ENCODE results near the gene PSMG3. TPM values are rescaled to one million over a fixed set of nuclear protein-coding genes. Genes with fewer than 3 reads are reported as not detected.
A peak's percentile ranks its signal among the peaks of the same experiment; 100 is the strongest.

Gene PSMG3
- total RNA-seq, 2 experiments from 2014 or later: 13.3 to 13.8 TPM

DNA sequence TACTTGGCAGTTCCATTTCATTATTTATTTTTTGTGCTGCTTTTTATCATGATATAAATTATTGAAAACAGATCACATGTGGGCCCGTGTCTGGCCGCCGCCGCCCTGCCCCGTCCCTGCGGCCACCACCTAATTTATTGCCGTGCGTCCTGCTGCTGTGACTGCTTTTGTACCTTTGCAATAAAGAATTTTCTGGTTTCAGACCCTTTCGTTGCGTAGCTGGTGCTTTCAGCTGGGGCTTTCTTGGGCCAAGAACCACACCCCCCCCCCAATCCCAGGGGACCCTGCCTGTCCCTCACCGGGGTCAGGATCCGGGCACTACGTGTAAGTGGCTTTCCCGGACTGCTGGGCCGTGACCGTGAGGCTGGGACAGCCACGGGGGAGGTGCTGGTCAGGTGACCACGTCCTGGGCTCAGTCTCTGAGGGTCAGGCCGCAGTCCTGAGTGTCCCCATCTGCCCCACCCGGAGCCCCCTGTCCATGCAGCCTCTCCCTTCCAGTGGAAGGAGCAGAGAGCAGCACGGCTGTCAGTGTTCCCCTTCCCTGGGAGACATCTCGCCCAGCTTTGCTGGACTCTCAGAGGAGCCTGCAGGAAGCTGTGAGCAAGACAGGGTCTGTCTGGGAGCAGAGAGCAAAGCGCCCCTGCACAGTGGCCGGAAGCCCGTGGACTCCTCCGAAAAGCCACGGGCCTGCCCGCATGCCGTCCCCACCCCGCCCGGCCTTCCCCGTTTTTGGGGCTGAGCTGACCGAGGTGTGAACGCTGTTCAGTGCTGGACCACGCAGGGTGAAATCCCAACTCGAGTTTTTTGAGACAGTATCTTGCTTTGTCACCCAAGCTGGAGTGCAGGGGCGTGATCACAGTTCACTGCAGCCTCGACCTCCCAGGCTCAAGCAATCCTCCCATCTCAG is 26.7 kb downstream of the PSMG3 start:
- no peaks in the 10 kb centered on the region for H3K4me1 Mint-ChIP-seq (ENCODE audit: low read depth)
- DNase-seq (no peak), ATAC-seq (ENCODE audit: poor library complexity) (no peak)
- H3K27ac ChIP-seq (ENCODE audit: low read depth in 1 of 2, low read length in 2 of 2): no peak overlapping the region
- H3K36me3 Mint-ChIP-seq (ENCODE audit: low read depth): peaks cover 25% of the 10 kb centered on the region
- no peaks in the 10 kb centered on the region for H3K9me3 Mint-ChIP-seq
- intact Hi-C loops (cut with DNase I, micrococcal nuclease): no loop called here
- no peak overlapping the region for H3K4me3 ChIP-seq (ENCODE audit: low read length)
- H3K4me3 Mint-ChIP-seq: peak overlapping the region; percentile 20
- TF ChIP-seq CTCF (IDR thresholded peaks at IDR 0.05): no peak
- no peaks in the 10 kb centered on the region for H3K4me1 ChIP-seq (ENCODE audit: insufficient read depth, low read length)
- H3K36me3 ChIP-seq (ENCODE audit: insufficient read depth, low read length): peaks cover 43% of the 10 kb centered on the region
- H3K27ac Mint-ChIP-seq: no peak overlapping the region
- ChIA-PET CTCF (interaction anchor here (1.1 kb wide), 1 partner anchor 13 kb away, joined by 5 read pairs; the partner anchor contains the start of gene TMEM184A), POLR2A (interaction anchor here (0.6 to 0.9 kb wide), 2 partner anchors 11 to 811 kb away, joined by 3 to 4 read pairs; no protein-coding TSS in a partner anchor)
- no peaks in the 10 kb centered on the region for H3K27me3 ChIP-seq (ENCODE audit: control insufficient read depth in 1 of 2, insufficient read depth in 2 of 2, low read length in 2 of 2)
- H3K27me3 Mint-ChIP-seq: no peaks in the 10 kb centered on the region
- no peaks in the 10 kb centered on the region for H3K9me3 ChIP-seq (ENCODE audit: control insufficient read depth in 1 of 2, insufficient read depth in 1 of 2, low read length in 2 of 2)

GRCh38 chr7:1542329-1542728 is 27.5 kb downstream of the PSMG3 start:
- Mint-ChIP-seq H3K27ac (peak overlapping the region; percentile 27), H3K4me1 (ENCODE audit: low read depth) (no peaks in the 10 kb centered on the region), H3K27me3 (no peaks in the 10 kb centered on the region), H3K4me3 (no peak overlapping the region), H3K36me3 (ENCODE audit: low read depth) (peaks cover 29% of the 10 kb centered on the region), H3K9me3 (no peaks in the 10 kb centered on the region)
- DNase-seq (no peak), ATAC-seq (ENCODE audit: poor library complexity) (no peak)
- H3K9me3 ChIP-seq (ENCODE audit: control insufficient read depth in 1 of 2, insufficient read depth in 1 of 2, low read length in 2 of 2): no peaks in the 10 kb centered on the region
- H3K4me3 ChIP-seq (ENCODE audit: low read length): no peak overlapping the region
- no peaks in the 10 kb centered on the region for H3K27me3 ChIP-seq (ENCODE audit: control insufficient read depth in 1 of 2, insufficient read depth in 2 of 2, low read length in 2 of 2)
- H3K27ac ChIP-seq (ENCODE audit: low read depth in 1 of 2, low read length in 2 of 2): no peak overlapping the region
- H3K36me3 ChIP-seq (ENCODE audit: insufficient read depth, low read length): peaks cover 47% of the 10 kb centered on the region
- TF ChIP-seq CTCF (IDR thresholded peaks at IDR 0.05): no peak
- peaks cover under 1% of the 10 kb centered on the region for H3K4me1 ChIP-seq (ENCODE audit: insufficient read depth, low read length)
- intact Hi-C loops (cut with DNase I, micrococcal nuclease): no loop called here
- CTCF ChIA-PET: no interaction called here
- POLR2A ChIA-PET: no interaction called here

DNA sequence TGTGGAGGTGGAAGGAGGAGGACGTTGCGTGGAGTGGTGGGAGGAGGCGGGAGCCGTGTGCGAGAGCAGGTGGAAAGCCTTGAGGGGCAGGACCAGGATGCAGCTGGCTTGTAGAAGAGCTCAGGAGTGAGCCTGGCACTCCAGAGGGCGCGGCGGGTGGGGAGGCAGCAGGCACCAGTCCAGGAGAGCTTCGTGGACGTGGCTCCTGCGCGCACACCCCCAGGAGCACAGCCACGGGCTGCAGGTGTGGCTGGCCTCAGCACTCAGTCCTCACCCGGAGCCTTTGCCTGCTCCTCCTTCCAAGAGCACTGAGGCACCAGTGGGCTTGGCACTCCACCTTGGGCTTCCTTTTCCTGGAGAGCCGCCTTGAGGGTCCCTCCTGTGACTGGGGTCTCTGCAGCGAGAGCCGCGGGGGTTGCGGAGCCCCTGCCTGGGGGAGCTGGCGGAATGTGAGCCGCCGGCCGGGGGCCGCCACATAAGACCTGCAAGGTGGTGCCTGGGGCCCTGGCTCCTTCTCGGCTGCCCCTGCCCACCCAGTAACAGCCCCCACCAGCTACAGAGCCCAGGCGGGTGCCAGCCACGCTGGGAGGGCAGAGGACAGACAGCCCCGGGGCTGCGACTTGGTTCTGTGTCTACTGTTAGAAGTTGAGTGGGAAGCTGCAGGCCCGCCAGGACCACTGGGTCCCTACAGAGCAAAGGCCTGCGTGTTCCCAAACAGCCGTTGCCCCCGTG is 28.2 kb downstream of the PSMG3 start:
- CTCF ChIA-PET: no interaction called here
- H3K9me3 ChIP-seq (ENCODE audit: control insufficient read depth in 1 of 2, insufficient read depth in 1 of 2, low read length in 2 of 2): no peaks in the 10 kb centered on the region
- no peak overlapping the region for H3K4me3 ChIP-seq (ENCODE audit: low read length)
- H3K36me3 ChIP-seq (ENCODE audit: insufficient read depth, low read length): peaks cover 51% of the 10 kb centered on the region
- DNase-seq (no peak), ATAC-seq (ENCODE audit: poor library complexity) (no peak)
- intact Hi-C loops (cut with DNase I, micrococcal nuclease): no loop called here
- Mint-ChIP-seq H3K27me3 (no peaks in the 10 kb centered on the region), H3K36me3 (ENCODE audit: low read depth) (peaks cover 30% of the 10 kb centered on the region), H3K4me1 (ENCODE audit: low read depth) (peaks cover 1% of the 10 kb centered on the region), H3K4me3 (peak overlapping the region; percentile 11), H3K27ac (peak overlapping the region; percentile 27), H3K9me3 (no peaks in the 10 kb centered on the region)
- POLR2A ChIA-PET: no interaction called here
- H3K4me1 ChIP-seq (ENCODE audit: insufficient read depth, low read length): peaks cover 2% of the 10 kb centered on the region
- no peak for TF ChIP-seq CTCF (IDR thresholded peaks at IDR 0.05)
- no peaks in the 10 kb centered on the region for H3K27me3 ChIP-seq (ENCODE audit: control insufficient read depth in 1 of 2, insufficient read depth in 2 of 2, low read length in 2 of 2)
- no peak overlapping the region for H3K27ac ChIP-seq (ENCODE audit: low read depth in 1 of 2, low read length in 2 of 2)
